ENCODE results near the gene SNX17. TPM values are rescaled to one million over a fixed set of nuclear protein-coding genes. Genes with fewer than 3 reads are reported as not detected.

SNX17 gene
- total and polyA plus RNA-seq, 2 of the 4 experiments (the other 2 are of a cell fraction), result 102 to 130 TPM

GRCh38 chr2:27379836-27380625 is 9.6 kb downstream of the SNX17 start:
- peaks cover 65% of the 10 kb centered on the region for H3K36me3 ChIP-seq (ENCODE audit: control insufficient read depth, insufficient read depth, low read length)
- dilution Hi-C loops (cut with HindIII; ENCODE audit: low sequenced_read_pairs, unreplicated experiment), result no loop called here
- BruUV-seq (replicated peaks), result no TSS peak

More at GRCh38 chr2:27379836-27380625, 9.6 kb downstream of the SNX17 start:
- ATAC-seq (ENCODE audit: low read depth), result peak; percentile 53
- 0 out of 3 replicates have a peak overlapping the region, but pooled peaks have one; percentile 48 for H2BK15ac ChIP-seq (ENCODE audit: low read depth, low read length)
- H3K9me3 ChIP-seq (ENCODE audit: control insufficient read depth, insufficient read depth, low read length), result no peaks in the 10 kb centered on the region
- H3K9ac ChIP-seq (ENCODE audit: low read depth, low read length), result peak overlapping the region; percentile 87
- peaks cover 12 to 47% of the 10 kb centered on the region in 2 experiments; a peak in 3 of 4 replicates for H3K79me1 ChIP-seq (ENCODE audit: low read depth in 1 of 2, low read length in 2 of 2)
- H4K5ac ChIP-seq (ENCODE audit: low read depth, low read length), result peak overlapping the region; percentile 90
- peak overlapping the region; percentile 77 for H4K91ac ChIP-seq (ENCODE audit: insufficient read depth, low read depth, low read length)
- peak overlapping the region; percentile 83 for H2BK5ac ChIP-seq (ENCODE audit: low read depth, low read length, poor library complexity, severe bottlenecking)
- H3K14ac ChIP-seq (replicated peaks; ENCODE audit: low read depth, low read length), result peak overlapping the region; percentile 93
- peaks cover 6% of the 10 kb centered on the region for H3K4me1 ChIP-seq (ENCODE audit: control insufficient read depth, insufficient read depth, low read length)
- H3K56ac ChIP-seq (ENCODE audit: extremely low read depth, insufficient read depth, low read length), result peak overlapping the region; percentile 73; the same call in 1 of the 2 replicates
- in situ Hi-C loops (cut with MboI; ENCODE audit: low sequenced_read_pairs), result no loop called here
- peak overlapping the region; percentile 95 for H2AFZ ChIP-seq (replicated peaks; ENCODE audit: low read length, poor library complexity)
- H3K27me3 ChIP-seq (ENCODE audit: control insufficient read depth, insufficient read depth, low read length), result no peaks in the 10 kb centered on the region
- peak overlapping the region; percentile 45; the same call in 1 of the 2 replicates for H2BK120ac ChIP-seq (ENCODE audit: low read depth, low read length)
- 1% methylated on average over 19 of the region's 35 CpGs; no CpG with 5 or more reads in 1 of the 2 experiments for WGBS, 2 experiments (ENCODE audit: extremely low coverage in 2 of 2, insufficient read length in 1 of 2)
- H3K23ac ChIP-seq (ENCODE audit: low read depth, low read length), result peak overlapping the region; percentile 94
- ChIA-PET CTCF (no interaction called here), POLR2A (ENCODE audit: unreplicated experiment) (interaction anchor here (1.9 kb wide), 1 partner anchor 23 kb away, joined by 5 read pairs; the partner anchor contains the start of gene GTF3C2)
- peak overlapping the region; percentile 99 for H2AK9ac ChIP-seq (replicated peaks; ENCODE audit: low read depth, low read length, poor library complexity)
- H3K27ac ChIP-seq (ENCODE audit: insufficient read depth, low read length), result peak overlapping the region; percentile 75
- H2BK20ac ChIP-seq (ENCODE audit: low read depth, low read length), result no peak overlapping the region
- H3K4ac ChIP-seq (ENCODE audit: low read depth, low read length), result peak overlapping the region; percentile 93
- H3K9me1 ChIP-seq (ENCODE audit: insufficient read depth, low read length), result 0 out of 2 replicates have a peak, but pooled peaks cover 3% of the 10 kb centered on the region
- intact Hi-C loops (cut with micrococcal nuclease), result no loop called here
- peak overlapping the region; percentile 89 for H2AK5ac ChIP-seq (ENCODE audit: low read depth, low read length)
- H3K4me3 ChIP-seq (ENCODE audit: insufficient read depth, low read depth, low read length), result peak overlapping the region; percentile 81
- peak; percentile 76 for DNase-seq
- peak overlapping the region; percentile 68; the same call in 1 of the 2 replicates for H3K18ac ChIP-seq (ENCODE audit: low read depth, low read length)
- peak overlapping the region; percentile 94 for H3K4me2 ChIP-seq (ENCODE audit: low read depth, low read length)
- TF ChIP-seq CEBPB (IDR thresholded peaks at IDR 0.05; ENCODE audit: low read depth, low read length) (no peak), FOS (IDR thresholded peaks at IDR 0.05; ENCODE audit: low read depth, low read length) (no peak), MAFK (IDR thresholded peaks at IDR 0.05; ENCODE audit: low read depth, low read length) (no peak), USF2 (IDR thresholded peaks at IDR 0.05; ENCODE audit: low read depth, low read length) (peak; percentile 45), POLR2A (IDR thresholded peaks at IDR 0.05; ENCODE audit: low read depth, low read length) (peak; percentile 73), MXI1 (IDR thresholded peaks at IDR 0.05; ENCODE audit: borderline replicate concordance, low read depth, low read length) (no peak), RAD21 (IDR thresholded peaks at IDR 0.05; ENCODE audit: low read length) (no peak)
- TF ChIP-seq, protein P1, sequence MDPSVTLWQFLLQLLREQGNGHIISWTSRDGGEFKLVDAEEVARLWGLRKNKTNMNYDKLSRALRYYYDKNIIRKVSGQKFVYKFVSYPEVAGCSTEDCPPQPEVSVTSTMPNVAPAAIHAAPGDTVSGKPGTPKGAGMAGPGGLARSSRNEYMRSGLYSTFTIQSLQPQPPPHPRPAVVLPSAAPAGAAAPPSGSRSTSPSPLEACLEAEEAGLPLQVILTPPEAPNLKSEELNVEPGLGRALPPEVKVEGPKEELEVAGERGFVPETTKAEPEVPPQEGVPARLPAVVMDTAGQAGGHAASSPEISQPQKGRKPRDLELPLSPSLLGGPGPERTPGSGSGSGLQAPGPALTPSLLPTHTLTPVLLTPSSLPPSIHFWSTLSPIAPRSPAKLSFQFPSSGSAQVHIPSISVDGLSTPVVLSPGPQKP (IDR thresholded peaks at IDR 0.05; ENCODE audit: borderline replicate concordance, low read depth, low read length), result no peak
- TF ChIP-seq, protein P2, sequence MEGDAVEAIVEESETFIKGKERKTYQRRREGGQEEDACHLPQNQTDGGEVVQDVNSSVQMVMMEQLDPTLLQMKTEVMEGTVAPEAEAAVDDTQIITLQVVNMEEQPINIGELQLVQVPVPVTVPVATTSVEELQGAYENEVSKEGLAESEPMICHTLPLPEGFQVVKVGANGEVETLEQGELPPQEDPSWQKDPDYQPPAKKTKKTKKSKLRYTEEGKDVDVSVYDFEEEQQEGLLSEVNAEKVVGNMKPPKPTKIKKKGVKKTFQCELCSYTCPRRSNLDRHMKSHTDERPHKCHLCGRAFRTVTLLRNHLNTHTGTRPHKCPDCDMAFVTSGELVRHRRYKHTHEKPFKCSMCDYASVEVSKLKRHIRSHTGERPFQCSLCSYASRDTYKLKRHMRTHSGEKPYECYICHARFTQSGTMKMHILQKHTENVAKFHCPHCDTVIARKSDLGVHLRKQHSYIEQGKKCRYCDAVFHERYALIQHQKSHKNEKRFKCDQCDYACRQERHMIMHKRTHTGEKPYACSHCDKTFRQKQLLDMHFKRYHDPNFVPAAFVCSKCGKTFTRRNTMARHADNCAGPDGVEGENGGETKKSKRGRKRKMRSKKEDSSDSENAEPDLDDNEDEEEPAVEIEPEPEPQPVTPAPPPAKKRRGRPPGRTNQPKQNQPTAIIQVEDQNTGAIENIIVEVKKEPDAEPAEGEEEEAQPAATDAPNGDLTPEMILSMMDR (conservative IDR thresholded peaks at IDR 0.05; ENCODE audit: low read depth, low read length), result no peak
- peaks cover 17% of the 10 kb centered on the region; the same call in 1 of the 2 replicates for H4K20me1 ChIP-seq (ENCODE audit: insufficient read depth, low read length)
- peak overlapping the region; percentile 38 to 95 for H4K8ac ChIP-seq (ENCODE audit: low read depth in 2 of 2, low read length in 2 of 2)

All from IMR-90 (cell line).